HepG2 (cell line): Measurements from ENCODE around the gene SKP1.

Experiments used
- EP300 ChIP-seq, 3 experiments: sonication (generic) in 1 of 3; formaldehyde crosslinking in 1 of 3; IDR thresholded peaks; 2 replicates each; pipeline versions ENCODE4 v1.5.1 to v1.6.1; 2011 to 2020; ENCODE audit warnings: low read depth in 2 of 3, low read length in 2 of 3, borderline replicate concordance in 1 of 3, improper control_type of control experiment in 1 of 3, mild to moderate bottlenecking in 1 of 3, missing genetic modification reagents in 1 of 3, moderate library complexity in 1 of 3
- NBN ChIP-seq: fragments of 450-650 bp; conservative IDR thresholded peaks from 2 replicates; pipeline ENCODE4 v1.6.1; 2017
- POLR2AphosphoS5 ChIP-seq: IDR thresholded peaks from 2 replicates; pipeline ENCODE4 v1.6.1; 2012; ENCODE audit warnings: low read depth, low read length
- RAD21 ChIP-seq: fragments of 450-650 bp; formaldehyde crosslinking; IDR thresholded peaks from 2 replicates; pipeline ENCODE4 v1.5.0; 2020; ENCODE audit warnings: mild to moderate bottlenecking
- SOX6 ChIP-seq, 2 experiments: fragments of 450-650 bp in 1 of 2; sonication (generic) in 1 of 2; formaldehyde crosslinking in 1 of 2; IDR thresholded peaks; 2 replicates each; pipeline versions ENCODE4 v1.4.0 to v1.6.1; 2017 to 2020; ENCODE audit warnings: antibody characterized with exemption in 1 of 2, mild to moderate bottlenecking in 1 of 2, missing genetic modification reagents in 1 of 2
- SP1 ChIP-seq, 2 experiments: fragments of 450-650 bp in 1 of 2; sonication (generic) in 1 of 2; formaldehyde crosslinking in 1 of 2; IDR thresholded peaks; 2 replicates each; pipeline versions ENCODE4 v1.4.0 to v1.6.1; 2016 to 2020; ENCODE audit warnings: missing genetic modification reagents in 1 of 2

- TF ChIP-seq SP1 (IDR thresholded peaks at IDR 0.05) (no peak), SP1 (CRISPR knock-in tag; IDR thresholded peaks at IDR 0.05) (no peak), POLR2AphosphoS5 (no peak), SOX6 (IDR thresholded peaks at IDR 0.05) (no peak), SOX6 (CRISPR knock-in tag; IDR thresholded peaks at IDR 0.05) (no peak), RAD21 (no peak), EP300 (IDR thresholded peaks at IDR 0.05; ENCODE audit: low read depth in 2 of 2, low read length in 2 of 2) (no peak), EP300 (CRISPR knock-in tag; IDR thresholded peaks at IDR 0.05; ENCODE audit: borderline replicate concordance) (no peak), NBN (no peak)
These were observed 77.4 kb downstream of the SKP1 start for GRCh38 chr5:134099288-134099872.
